GM19023 (cell line): Measurements from ENCODE around the gene CRADD.
"Not testable (repeated sequence)": the region's sequence is repeated elsewhere in the genome, so short reads cannot be mapped to it uniquely, and the experiment has no call there.

Experiments
- ATAC-seq: cut with Tn5 transposase; IDR thresholded peaks from one replicate; pipeline ENCODE4 v1.9.1; 2021; ENCODE audit warnings: mild to moderate bottlenecking, moderate library complexity; ENCODE audit not compliant: unreplicated experiment

CRADD gene

GRCh38 chr12:93922583-93923006 lies 245.4 kb downstream of the CRADD start:
- no peak for ATAC-seq

GRCh38 chr12:93924367-93924766 lies 247.2 kb downstream of the CRADD start:
- no peak for ATAC-seq

GRCh38 chr12:93925585-93926205 lies 248.5 kb downstream of the CRADD start:
- no peak for ATAC-seq

- no peak for ATAC-seq
Measured at GRCh38 chr12:93926237-93926636, 249.1 kb downstream of the CRADD start.

- not testable (repeated sequence) for ATAC-seq
Measured at GRCh38 chr12:93929081-93929480, 251.9 kb downstream of the CRADD start.

- no peak for ATAC-seq
Measured at GRCh38 chr12:93937812-93938211, 260.6 kb downstream of the CRADD start.

- ATAC-seq = no peak
Measured at GRCh38 chr12:93938317-93938716, 261.1 kb downstream of the CRADD start.

GRCh38 chr12:93938931-93939330 lies 261.8 kb downstream of the CRADD start:
- no peak for ATAC-seq

GRCh38 chr12:93939641-93940325 lies 262.6 kb downstream of the CRADD start:
- no peak for ATAC-seq

- no peak for ATAC-seq
Measured at GRCh38 chr12:93943780-93944179, 266.6 kb downstream of the CRADD start.

GRCh38 chr12:93944201-93944600 lies 267.0 kb downstream of the CRADD start:
- no peak for ATAC-seq
